GM21528 (cell line): ENCODE results near the gene UBE2V1.
"Not testable (repeated sequence)": the region's sequence is repeated elsewhere in the genome, so short reads cannot be mapped to it uniquely, and the experiment has no call there.

Experiments
- ATAC-seq: cut with Tn5 transposase; IDR thresholded peaks from one replicate; pipeline ENCODE4 v1.9.1; 2021; ENCODE audit warnings: mild to moderate bottlenecking, moderate library complexity; ENCODE audit not compliant: unreplicated experiment, low FRiP score

The UBE2V1 gene

GRCh38 chr20:50068041-50068651 lies 44.8 kb downstream of the UBE2V1 start:
- ATAC-seq, result no peak

GRCh38 chr20:50067461-50067860 lies 45.5 kb downstream of the UBE2V1 start:
- ATAC-seq, result no peak

- no peak for ATAC-seq
These were observed 45.9 kb downstream of the UBE2V1 start for GRCh38 chr20:50067018-50067417.

- ATAC-seq, result no peak
These were observed 46.7 kb downstream of the UBE2V1 start for GRCh38 chr20:50066161-50066834.

- no peak for ATAC-seq
These were observed 47.7 kb downstream of the UBE2V1 start for GRCh38 chr20:50065325-50065615.

GRCh38 chr20:50063763-50064162 lies 49.2 kb downstream of the UBE2V1 start:
- not testable (repeated sequence) for ATAC-seq

GRCh38 chr20:50062006-50062838 lies 50.7 kb downstream of the UBE2V1 start:
- no peak for ATAC-seq

- ATAC-seq, result no peak
These were observed 51.6 kb downstream of the UBE2V1 start for GRCh38 chr20:50061151-50062005.

GRCh38 chr20:50058662-50059402 lies 54.1 kb downstream of the UBE2V1 start:
- ATAC-seq, result no peak

GRCh38 chr20:50057714-50058053 lies 55.3 kb downstream of the UBE2V1 start:
- no peak for ATAC-seq

GRCh38 chr20:50056951-50057713 lies 55.8 kb downstream of the UBE2V1 start:
- no peak for ATAC-seq

- no peak for ATAC-seq
These were observed 56.5 kb downstream of the UBE2V1 start for GRCh38 chr20:50056408-50056926.

- ATAC-seq, result no peak
These were observed 57.3 kb downstream of the UBE2V1 start for GRCh38 chr20:50055524-50056083.

GRCh38 chr20:50054626-50055511 lies 58.1 kb downstream of the UBE2V1 start:
- no peak for ATAC-seq

- ATAC-seq, result no peak
These were observed 58.8 kb downstream of the UBE2V1 start for GRCh38 chr20:50054231-50054547.

GRCh38 chr20:50053362-50054230 lies 59.4 kb downstream of the UBE2V1 start:
- ATAC-seq, result no peak
